SK-N-MC (cell line): Measurements from ENCODE around the gene ZNF263.

Experiments used
- EZH2 ChIP-seq: fragments of 200-600 bp; sonication (generic); IDR thresholded peaks from one replicate; pipeline ENCODE4 v1.6.1; 2017; ENCODE audit warnings: antibody characterized with exemption
- FOXP2 ChIP-seq: optimal IDR thresholded peaks from 2 replicates; pipeline ENCODE3; 2011; ENCODE audit warnings: mild to moderate bottlenecking, moderate library complexity; ENCODE audit not compliant: insufficient read depth; ENCODE audit errors: extremely low read length, control extremely low read depth
- POLR2AphosphoS5 ChIP-seq: IDR thresholded peaks from 2 replicates; pipeline ENCODE4 v1.6.1; 2012; ENCODE audit warnings: mild to moderate bottlenecking, low read depth, low read length, borderline replicate concordance

DNA sequence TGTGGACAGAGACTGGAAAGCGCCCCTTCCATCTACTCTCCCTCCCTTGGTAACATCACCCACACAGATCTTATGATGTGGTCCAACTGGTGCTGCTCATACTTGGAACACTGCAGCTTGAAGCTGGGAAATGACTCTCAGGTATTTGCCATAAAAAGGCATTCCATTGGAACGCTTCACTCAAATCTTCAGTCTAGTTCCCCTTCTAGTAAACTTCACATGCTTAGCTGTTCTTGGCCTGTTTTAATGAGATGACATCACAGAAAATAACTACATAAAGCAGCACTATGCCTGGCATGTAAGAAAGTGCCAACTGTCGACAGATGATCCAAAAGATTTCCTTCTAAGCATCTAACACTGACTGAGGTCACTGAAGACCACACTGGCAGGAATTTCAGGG is 9.3 kb downstream of the ZNF263 start:
- TF ChIP-seq POLR2AphosphoS5 = no peak
- no peak for TF ChIP-seq EZH2
- no peak for TF ChIP-seq FOXP2
